H1 (cell line): ENCODE measurements around the gene SLC2A13. TPM values are rescaled to one million over a fixed set of nuclear protein-coding genes. Genes with fewer than 3 reads are reported as not detected.

Source experiments
- CTCF ChIA-PET: fragments of 300-600 bp; sonication (Branson Sonifier 250); formaldehyde crosslinking; loops from one replicate; lab custom pipeline; 2021; ENCODE audit not compliant: partially characterized antibody; lab: Charles Lee
- POLR2A ChIA-PET: fragments of 300-600 bp; sonication (Branson Sonifier 250); formaldehyde crosslinking; loops from one replicate; lab custom pipeline; 2021; ENCODE audit warnings: inconsistent platforms; ENCODE audit not compliant: partially characterized antibody; lab: Charles Lee
- DNase-seq, 2 experiments: peaks; one replicate each; pipeline versions ENCODE4 v3.0.0 to v3.0.0-alpha.2; 2010 to 2022; ENCODE audit warnings: low spot score in 2 of 2, low read depth in 1 of 2, mixed read lengths in 1 of 2
- FAIRE-seq: peaks from 2 replicates; lab custom pipeline; 2011; peaks lifted over from hg19 to GRCh38; lab: Jason Lieb, UNC
- H2AFZ ChIP-seq: 2 replicates; pipeline ENCODE4 v1.8.1; 2012; ENCODE audit warnings: low read length, inconsistent platforms
- H2AK5ac ChIP-seq: 2 replicates; pipeline ENCODE4 v1.6.1; 2013; ENCODE audit warnings: low read depth, low read length
- H2BK120ac ChIP-seq: replicated peaks from 2 replicates; pipeline ENCODE3; 2013; ENCODE audit warnings: low read depth, low read length, inconsistent platforms
- H2BK12ac ChIP-seq: 2 replicates; pipeline ENCODE4 v1.6.1; 2013; ENCODE audit warnings: low read depth, low read length
- H2BK15ac ChIP-seq: 2 replicates; pipeline ENCODE4 v1.6.1; 2013; ENCODE audit warnings: low read length
- H2BK20ac ChIP-seq: 2 replicates; pipeline ENCODE4 v1.6.1; 2013; ENCODE audit warnings: low read length
- H2BK5ac ChIP-seq: 2 replicates; pipeline ENCODE4 v1.6.1; 2013; ENCODE audit warnings: low read depth, low read length
- H3K14ac ChIP-seq: 2 replicates; pipeline ENCODE4 v1.6.1; 2013; ENCODE audit warnings: inconsistent platforms; ENCODE audit not compliant: insufficient read length
- H3K18ac ChIP-seq: 2 replicates; pipeline ENCODE4 v1.6.1; 2013; ENCODE audit warnings: low read length; ENCODE audit errors: extremely low read depth
- H3K23ac ChIP-seq: 2 replicates; pipeline ENCODE4 v1.6.1; 2013; ENCODE audit warnings: inconsistent platforms; ENCODE audit not compliant: insufficient read length
- H3K23me2 ChIP-seq: 2 replicates; pipeline ENCODE4 v1.6.1; 2013; ENCODE audit warnings: low read depth, low read length
- H3K27ac ChIP-seq: 2 replicates; pipeline ENCODE4 v1.6.1; 2011; ENCODE audit warnings: low read depth, low read length, inconsistent platforms
- H3K27me3 ChIP-seq, 4 experiments: replicated peaks in 1 of 4; 1 replicate in 1 of 4; 2 replicates in 3 of 4; pipeline versions ENCODE4 v1.6.1 to v1.8.1; 2011 to 2013; ENCODE audit warnings: low read length in 3 of 4, mild to moderate bottlenecking in 3 of 4, inconsistent platforms in 2 of 4, mixed read lengths in 2 of 4, moderate library complexity in 1 of 4; ENCODE audit not compliant: control insufficient read depth in 3 of 4, insufficient read depth in 3 of 4; ENCODE audit errors: extremely low read depth in 1 of 4
- H3K36me3 ChIP-seq, 4 experiments: 2 replicates each; pipeline versions ENCODE4 v1.6.1 to v1.8.1; 2011 to 2013; ENCODE audit warnings: mild to moderate bottlenecking in 4 of 4, low read length in 3 of 4, moderate library complexity in 2 of 4, control low read depth in 1 of 4, inconsistent platforms in 1 of 4; ENCODE audit not compliant: insufficient read depth in 4 of 4, control insufficient read depth in 2 of 4
- H3K4ac ChIP-seq: replicated peaks from 2 replicates; pipeline ENCODE3; 2013; ENCODE audit warnings: low read length, low read depth, mixed read lengths, inconsistent platforms; ENCODE audit not compliant: insufficient read length
- H3K4me1 ChIP-seq, 4 experiments: replicated peaks in 1 of 4; 1 replicate in 1 of 4; 2 replicates in 3 of 4; pipeline versions ENCODE4 v1.6.1 to v1.8.1; 2011 to 2013; ENCODE audit warnings: low read length in 3 of 4, inconsistent platforms in 2 of 4, mixed read lengths in 1 of 4; ENCODE audit not compliant: insufficient read depth in 4 of 4, control insufficient read depth in 3 of 4
- H3K4me2 ChIP-seq, 2 experiments: 2 replicates each; pipeline versions ENCODE4 v1.6.1 to v1.8.1; 2011 to 2013; ENCODE audit warnings: low read depth in 2 of 2, low read length in 2 of 2, control low read depth in 1 of 2, inconsistent platforms in 1 of 2, mild to moderate bottlenecking in 1 of 2; ENCODE audit not compliant: insufficient read depth in 1 of 2
- H3K4me3 ChIP-seq, 4 experiments: fragments of 200-600, 300-600 bp in 1 of 4; sonication (generic), shearing (Covaris generic), sonication (Bioruptor Twin) in 1 of 4; 2 replicates each; pipeline versions ENCODE4 v1.5.1 to v1.8.1; 2011 to 2016; ENCODE audit warnings: low read length in 4 of 4, low read depth in 3 of 4, control low read depth in 2 of 4, inconsistent platforms in 2 of 4, mild to moderate bottlenecking in 2 of 4, mixed read lengths in 1 of 4, moderate library complexity in 1 of 4; ENCODE audit not compliant: insufficient read depth in 2 of 4; ENCODE audit errors: extremely low read depth in 1 of 4
- H3K56ac ChIP-seq: replicated peaks from 2 replicates; pipeline ENCODE3; 2013; ENCODE audit warnings: low read depth, mild to moderate bottlenecking, mixed read lengths, low read length, inconsistent platforms; ENCODE audit not compliant: insufficient read length
- H3K79me1 ChIP-seq: 2 replicates; pipeline ENCODE4 v1.6.1; 2013; ENCODE audit warnings: low read depth, low read length, control low read depth
- H3K79me2 ChIP-seq, 2 experiments: 2 replicates each; pipeline versions ENCODE4 v1.6.1 to v1.8.1; 2012 to 2013; ENCODE audit warnings: low read length in 2 of 2, mild to moderate bottlenecking in 2 of 2, inconsistent platforms in 1 of 2; ENCODE audit not compliant: insufficient read depth in 2 of 2, control insufficient read depth in 1 of 2
- H3K9ac ChIP-seq, 4 experiments: replicated peaks in 1 of 4; 1 replicate in 1 of 4; 2 replicates in 3 of 4; pipeline versions ENCODE4 v1.6.1 to v1.8.1; 2011 to 2013; ENCODE audit warnings: low read depth in 3 of 4, low read length in 3 of 4, control low read depth in 2 of 4, mild to moderate bottlenecking in 2 of 4, moderate library complexity in 2 of 4, inconsistent platforms in 1 of 4; ENCODE audit errors: extremely low read depth in 1 of 4
- H3K9me3 ChIP-seq, 2 experiments: 2 replicates each; pipeline versions ENCODE4 v1.6.1 to v1.8.1; 2012 to 2013; ENCODE audit warnings: mild to moderate bottlenecking in 2 of 2, moderate library complexity in 2 of 2, control low read depth in 1 of 2, inconsistent platforms in 1 of 2, low read depth in 1 of 2, low read length in 1 of 2, mixed read lengths in 1 of 2; ENCODE audit not compliant: insufficient read depth in 2 of 2
- H4K20me1 ChIP-seq, 2 experiments: replicated peaks in 1 of 2; 2 replicates each; pipeline versions ENCODE3 to v1.8.1; 2011 to 2013; ENCODE audit warnings: inconsistent platforms in 2 of 2, low read length in 2 of 2, mild to moderate bottlenecking in 1 of 2; ENCODE audit not compliant: insufficient read depth in 2 of 2, control insufficient read depth in 1 of 2
- H4K5ac ChIP-seq: 2 replicates; pipeline ENCODE4 v1.6.1; 2013; ENCODE audit warnings: low read length, low read depth, mixed read lengths, inconsistent platforms; ENCODE audit not compliant: insufficient read length
- H4K8ac ChIP-seq: 2 replicates; pipeline ENCODE4 v1.8.0; 2013; ENCODE audit warnings: mild to moderate bottlenecking, moderate library complexity, low read length, inconsistent platforms; ENCODE audit not compliant: insufficient read depth; ENCODE audit errors: extremely low read depth
- H4K91ac ChIP-seq: replicated peaks from 2 replicates; pipeline ENCODE3; 2013; ENCODE audit warnings: low read length, mixed read lengths, inconsistent platforms; ENCODE audit not compliant: insufficient read length
- ASH2L ChIP-seq: fragments of 200-600, 300-600 bp; sonication (generic); IDR thresholded peaks from one replicate; pipeline ENCODE4 v1.7.1; 2017; ENCODE audit warnings: low read length
- CEBPB ChIP-seq: IDR thresholded peaks from 2 replicates; pipeline ENCODE4 v1.6.1; 2012; ENCODE audit warnings: low read depth, low read length
- GABPA ChIP-seq: IDR thresholded peaks from 2 replicates; pipeline ENCODE4 v1.6.1; 2011; ENCODE audit warnings: mild to moderate bottlenecking, low read length, moderate library complexity, borderline replicate concordance; ENCODE audit not compliant: insufficient read depth
- KDM5A ChIP-seq: fragments of 200-600 bp; IDR thresholded peaks from 2 replicates; pipeline ENCODE4 v1.7.1; 2012; ENCODE audit warnings: mild to moderate bottlenecking, low read length, inconsistent platforms, mixed read lengths
- TAF1 ChIP-seq: IDR thresholded peaks from 2 replicates; pipeline ENCODE4 v1.6.1; 2011; ENCODE audit warnings: mild to moderate bottlenecking, low read depth, low read length
- WGBS, 2 experiments: shearing (Covaris generic) in 1 of 2; methylation state at CpG; one replicate each; pipeline versions ENCODE4 v1.1.6 to v1.1.7; 2013 to 2015; ENCODE audit warnings: low lambda C conversion rate in 2 of 2, mixed read lengths in 2 of 2, inconsistent platforms in 1 of 2, low coverage in 1 of 2, missing lambda C conversion rate in 1 of 2; ENCODE audit not compliant: insufficient replicate concordance in 2 of 2, insufficient coverage in 1 of 2, insufficient read length in 1 of 2; ENCODE audit errors: extremely low coverage in 1 of 2, missing lambda C conversion rate in 1 of 2; 5-methylcytosine and 5-hydroxymethylcytosine counted together
- polyA plus RNA-seq, 7 experiments: library from polyadenylated mRNA; depleted of rRNA in 3 of 7; stranded (reverse) in 5 of 7; unstranded in 2 of 7; fragments of >200 nt in 5 of 7; fragments of 200-250 nt in 2 of 7; gene quantifications; 1 replicate in 5 of 7; 2 replicates in 1 of 7; 4 replicates in 1 of 7; pipeline versions ENCODE4 v1.2.1 to v1.2.3, GENCODE V29; 2011 to 2013; ENCODE audit warnings: missing spikeins in 2 of 7, mixed read lengths in 2 of 7
- total RNA-seq: library from RNA; stranded (reverse); fragmentation: NEBNext Ultra II Directional; extraction: Animal tissue kit (Norgen Biotek cat#: 25700); gene quantifications from 2 replicates; pipeline ENCODE4 v1.2.1, GENCODE V29; 2021

SLC2A13 gene
- total and polyA plus RNA-seq, 2 of the 8 experiments (the other 6 are each of a cell fraction or from before 2014, with no cell fraction given): 2.8 to 9.6 TPM

DNA sequence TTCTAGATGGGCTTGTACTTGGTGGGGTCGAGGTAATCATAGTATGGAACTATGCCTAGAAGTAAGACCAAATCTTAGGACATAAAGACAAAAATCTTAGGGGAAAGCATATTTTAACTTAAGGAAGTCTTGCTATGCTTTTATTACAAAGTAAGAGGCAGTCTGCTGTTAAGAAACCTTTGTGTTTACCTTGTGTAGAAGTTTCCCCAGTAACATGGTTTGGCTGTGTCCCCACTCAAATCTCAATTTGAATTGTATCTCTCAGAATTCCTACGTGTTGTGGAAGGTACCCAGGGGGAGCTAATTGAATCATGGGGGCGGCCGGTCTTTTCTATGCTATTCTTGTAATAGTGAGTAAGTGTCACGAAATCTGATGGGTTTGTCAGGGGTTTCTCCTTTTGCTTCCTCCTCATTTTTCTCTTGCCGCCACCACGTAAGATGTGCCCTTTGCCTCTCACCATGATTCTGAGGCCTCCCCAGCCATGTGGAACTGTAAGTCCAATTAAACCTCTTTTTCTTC is 323.8 kb downstream of the SLC2A13 start:
- ChIA-PET CTCF (no interaction called here), POLR2A (no interaction called here)
- Histone ChIP-seq H4K91ac (no peak overlapping the region), H4K8ac (no peak overlapping the region), H2AK5ac (no peak overlapping the region), H3K56ac (no peak overlapping the region), H2BK12ac (no peak overlapping the region), H4K20me1 (no peaks in the 10 kb centered on the region), H3K4me1 (no peaks in the 10 kb centered on the region), H2AFZ (no peak overlapping the region), H3K79me2 (no peaks in the 10 kb centered on the region), H3K4me3 (no peak overlapping the region), H3K9ac (no peak overlapping the region), H3K27me3 (no peaks in the 10 kb centered on the region), H2BK5ac (no peak overlapping the region), H3K14ac (no peak overlapping the region), H3K23ac (no peak overlapping the region), H2BK120ac (no peak overlapping the region), H3K4me2 (no peak overlapping the region), H2BK20ac (no peak overlapping the region), H3K23me2 (no peaks in the 10 kb centered on the region), H3K4ac (no peak overlapping the region), H4K5ac (no peak overlapping the region), H3K27ac (no peak overlapping the region), H3K18ac (no peak overlapping the region), H3K36me3 (no peaks in the 10 kb centered on the region; a peak in 1 of 8 replicates), H2BK15ac (no peak overlapping the region), H3K9me3 (no peaks in the 10 kb centered on the region), H3K79me1 (no peaks in the 10 kb centered on the region)
- WGBS, 2 experiments: 76% methylated on average over 7 of the region's 7 CpGs; no CpG with 5 or more reads in 1 of the 2 experiments
- no peak for DNase-seq
- TF ChIP-seq CEBPB: no peak
- no peak for TF ChIP-seq GABPA
- no peak for TF ChIP-seq KDM5A
- no peak for TF ChIP-seq ASH2L
- TF ChIP-seq TAF1: no peak
- FAIRE-seq: no peak
